Brain microvascular endothelial cell (primary cell): Measurements from ENCODE around the gene VAC14.

Experiments
- DNase-seq: peaks from one replicate; pipeline ENCODE4 v3.0.0-alpha.2; 2020
- H3K27ac ChIP-seq: fragments of 250-450 bp; sonication (Bioruptor Pico); 2 replicates; pipeline ENCODE4 v1.5.1; 2020; ENCODE audit warnings: mild to moderate bottlenecking, moderate library complexity
- H3K27me3 ChIP-seq: fragments of 250-450 bp; sonication (Bioruptor Pico); replicated peaks from 2 replicates; pipeline ENCODE4 v1.5.1; 2020; ENCODE audit warnings: mild to moderate bottlenecking
- H3K36me3 ChIP-seq: fragments of 250-450 bp; sonication (Bioruptor Pico); replicated peaks from 2 replicates; pipeline ENCODE4 v1.5.1; 2020; ENCODE audit warnings: mild to moderate bottlenecking
- H3K4me3 ChIP-seq: 2 replicates; pipeline ENCODE4 v1.5.1; 2011; ENCODE audit warnings: low read depth, mild to moderate bottlenecking, control low read depth, low read length, moderate library complexity
- CTCF ChIP-seq: IDR thresholded peaks from 2 replicates; pipeline ENCODE4 v1.5.1; 2011; ENCODE audit warnings: low read depth, mild to moderate bottlenecking, moderate library complexity, low read length, control low read depth, inconsistent platforms; ENCODE audit errors: missing control alignments
- in situ Hi-C: cut with HindIII; loops from 2 replicates; pipeline ENCODE4 v1.10.0; 2017; ENCODE audit warnings: low sequenced_read_pairs, low pct_ligation_motif_present

Gene VAC14

GRCh38 chr16:70710422-70711210 is 90.3 kb downstream of the VAC14 start:
- Histone ChIP-seq H3K27me3 (no peaks in the 10 kb centered on the region), H3K27ac (no peak overlapping the region), H3K36me3 (no peaks in the 10 kb centered on the region), H3K4me3 (no peak overlapping the region)
- TF ChIP-seq CTCF = no peak
- no peak for DNase-seq
- in situ Hi-C loops = no loop called here

- no peak for DNase-seq
- Histone ChIP-seq H3K4me3 (no peak overlapping the region), H3K27me3 (no peaks in the 10 kb centered on the region), H3K36me3 (no peaks in the 10 kb centered on the region), H3K27ac (no peak overlapping the region)
- in situ Hi-C loops = no loop called here
- no peak for TF ChIP-seq CTCF
These were observed 91.0 kb downstream of the VAC14 start for GRCh38 chr16:70709942-70710341.

GRCh38 chr16:70709457-70709856 is 91.5 kb downstream of the VAC14 start:
- in situ Hi-C loops = no loop called here
- Histone ChIP-seq H3K36me3 (no peaks in the 10 kb centered on the region), H3K4me3 (no peak overlapping the region), H3K27ac (no peak overlapping the region), H3K27me3 (no peaks in the 10 kb centered on the region)
- DNase-seq = no peak
- no peak for TF ChIP-seq CTCF

GRCh38 chr16:70708366-70709246 is 92.4 kb downstream of the VAC14 start:
- Histone ChIP-seq H3K27me3 (no peaks in the 10 kb centered on the region), H3K36me3 (no peaks in the 10 kb centered on the region), H3K4me3 (no peak overlapping the region), H3K27ac (no peak overlapping the region)
- TF ChIP-seq CTCF = no peak
- in situ Hi-C loops = no loop called here
- no peak for DNase-seq

- in situ Hi-C loops = no loop called here
- H3K36me3 ChIP-seq = no peaks in the 10 kb centered on the region
- no peak overlapping the region for H3K4me3 ChIP-seq
- TF ChIP-seq CTCF = no peak
- peak; percentile 29 for DNase-seq
- no peak overlapping the region for H3K27ac ChIP-seq
- H3K27me3 ChIP-seq = no peaks in the 10 kb centered on the region
These were observed 94.0 kb downstream of the VAC14 start for GRCh38 chr16:70706948-70707465.
